H9 (cell line): ENCODE data around the gene OXTR. TPM values are rescaled to one million over a fixed set of nuclear protein-coding genes. Genes with fewer than 3 reads are reported as not detected.

Experiments
- DNase-seq: peaks from one replicate; pipeline ENCODE4 v3.0.0-alpha.2; 2017
- H2AFZ ChIP-seq: one replicate; pipeline ENCODE4 v1.6.1; 2013; ENCODE audit warnings: mild to moderate bottlenecking, low read length, control low read depth, moderate library complexity
- H2AK5ac ChIP-seq: 2 replicates; pipeline ENCODE4 v1.6.1; 2013; ENCODE audit warnings: low read length, control low read depth, mixed read lengths; ENCODE audit not compliant: insufficient read length
- H2BK120ac ChIP-seq: one replicate; pipeline ENCODE4 v1.6.1; 2013; ENCODE audit warnings: low read depth, mild to moderate bottlenecking, low read length, control low read depth, inconsistent platforms; ENCODE audit not compliant: poor library complexity, severe bottlenecking
- H2BK12ac ChIP-seq: 2 replicates; pipeline ENCODE4 v1.6.1; 2013; ENCODE audit warnings: low read length, control low read depth, mixed read lengths, low read depth; ENCODE audit not compliant: insufficient read length
- H2BK15ac ChIP-seq: 2 replicates; pipeline ENCODE4 v1.6.1; 2013; ENCODE audit warnings: low read depth, low read length, control low read depth
- H2BK20ac ChIP-seq: one replicate; pipeline ENCODE4 v1.6.1; 2013; ENCODE audit warnings: low read depth, mild to moderate bottlenecking, low read length, control low read depth, inconsistent platforms; ENCODE audit not compliant: poor library complexity, severe bottlenecking
- H2BK5ac ChIP-seq: 2 replicates; pipeline ENCODE4 v1.6.1; 2013; ENCODE audit warnings: low read length, control low read depth, mixed read lengths; ENCODE audit not compliant: insufficient read length
- H3K14ac ChIP-seq: 2 replicates; pipeline ENCODE4 v1.6.1; 2013; ENCODE audit warnings: low read length, control low read depth; ENCODE audit not compliant: insufficient read depth
- H3K18ac ChIP-seq: 2 replicates; pipeline ENCODE4 v1.6.1; 2013; ENCODE audit warnings: low read depth, mild to moderate bottlenecking, mixed read lengths, low read length, control low read depth; ENCODE audit not compliant: insufficient read length
- H3K23ac ChIP-seq: 2 replicates; pipeline ENCODE4 v1.6.1; 2013; ENCODE audit warnings: low read length, control low read depth, mixed read lengths, low read depth; ENCODE audit not compliant: insufficient read length
- H3K23me2 ChIP-seq: 2 replicates; pipeline ENCODE4 v1.6.1; 2013; ENCODE audit warnings: low read depth, mild to moderate bottlenecking, mixed read lengths, low read length, control low read depth; ENCODE audit not compliant: insufficient read length, poor library complexity, severe bottlenecking
- H3K27ac ChIP-seq: 2 replicates; pipeline ENCODE4 v1.5.1; 2013; ENCODE audit warnings: low read length, control low read depth, mixed read lengths, low read depth; ENCODE audit not compliant: insufficient read length
- H3K27me3 ChIP-seq: 2 replicates; pipeline ENCODE4 v1.6.1; 2013; ENCODE audit warnings: low read length, control low read depth, inconsistent platforms; ENCODE audit not compliant: insufficient read depth
- H3K4ac ChIP-seq: 2 replicates; pipeline ENCODE4 v1.6.1; 2013; ENCODE audit warnings: low read depth, mild to moderate bottlenecking, control low read depth, inconsistent platforms, low read length, moderate library complexity
- H3K4me1 ChIP-seq: 2 replicates; pipeline ENCODE4 v1.6.1; 2013; ENCODE audit warnings: low read length, control low read depth, inconsistent platforms; ENCODE audit not compliant: insufficient read depth
- H3K4me2 ChIP-seq: 2 replicates; pipeline ENCODE4 v1.6.1; 2013; ENCODE audit warnings: low read length, control low read depth, mixed read lengths; ENCODE audit not compliant: insufficient read length, insufficient read depth
- H3K56ac ChIP-seq: 2 replicates; pipeline ENCODE4 v1.6.1; 2013; ENCODE audit warnings: low read depth, mild to moderate bottlenecking, mixed read lengths, low read length, control low read depth; ENCODE audit not compliant: insufficient read length
- H3K79me1 ChIP-seq: 2 replicates; pipeline ENCODE4 v1.6.1; 2013; ENCODE audit warnings: low read depth, mild to moderate bottlenecking, moderate library complexity, low read length, control low read depth, inconsistent platforms; ENCODE audit not compliant: insufficient read depth, poor library complexity, severe bottlenecking
- H3K79me2 ChIP-seq: 2 replicates; pipeline ENCODE4 v1.6.1; 2013; ENCODE audit warnings: low read length, control low read depth, inconsistent platforms; ENCODE audit not compliant: insufficient read depth
- H3K9ac ChIP-seq: 2 replicates; pipeline ENCODE4 v1.6.1; 2013; ENCODE audit warnings: low read length, control low read depth, mixed read lengths; ENCODE audit not compliant: insufficient read length; ENCODE audit errors: extremely low read depth
- H3K9me3 ChIP-seq: one replicate; pipeline ENCODE4 v1.6.1; 2013; ENCODE audit warnings: low read depth, low read length, inconsistent platforms; ENCODE audit not compliant: control insufficient read depth
- H3T11ph ChIP-seq: one replicate; pipeline ENCODE4 v1.6.1; 2013; ENCODE audit warnings: mild to moderate bottlenecking, low read length, control low read depth, inconsistent platforms
- H4K20me1 ChIP-seq: one replicate; pipeline ENCODE4 v1.6.1; 2013; ENCODE audit not compliant: control insufficient read depth, insufficient read length, insufficient read depth
- H4K5ac ChIP-seq: 2 replicates; pipeline ENCODE4 v1.6.1; 2013; ENCODE audit warnings: low read depth, mild to moderate bottlenecking, mixed read lengths, low read length, control low read depth; ENCODE audit not compliant: insufficient read length
- H4K8ac ChIP-seq: replicated peaks from 2 replicates; pipeline ENCODE4 v1.6.1; 2013; ENCODE audit warnings: low read length, control low read depth, mixed read lengths, low read depth; ENCODE audit not compliant: insufficient read length
- H4K91ac ChIP-seq: 2 replicates; pipeline ENCODE4 v1.6.1; 2013; ENCODE audit warnings: low read depth, mild to moderate bottlenecking, moderate library complexity, mixed read lengths, low read length, control low read depth; ENCODE audit not compliant: insufficient read length
- H3K27ac Mint-ChIP-seq, 3 experiments: 2 replicates in 2 of 3; 3 replicates in 1 of 3; pipeline ENCODE4 v1.8.0; 2020 to 2021; ENCODE audit warnings: mixed read lengths in 3 of 3, mild to moderate bottlenecking in 1 of 3, moderate library complexity in 1 of 3
- H3K27me3 Mint-ChIP-seq: 2 replicates; pipeline ENCODE4 v1.8.0; 2021; ENCODE audit warnings: low read depth, mild to moderate bottlenecking, moderate library complexity, mixed read lengths
- H3K36me3 Mint-ChIP-seq, 3 experiments: 2 replicates in 2 of 3; 3 replicates in 1 of 3; pipeline ENCODE4 v1.8.0; 2020 to 2021; ENCODE audit warnings: low read depth in 3 of 3, mixed read lengths in 3 of 3; ENCODE audit not compliant: insufficient read depth in 1 of 3
- H3K4me1 Mint-ChIP-seq, 2 experiments: 2 replicates each; pipeline ENCODE4 v1.8.0; 2020; ENCODE audit warnings: mixed read lengths in 2 of 2
- H3K4me3 Mint-ChIP-seq, 2 experiments: 2 replicates in 1 of 2; 3 replicates in 1 of 2; pipeline ENCODE4 v1.8.0; 2020 to 2021; ENCODE audit warnings: mild to moderate bottlenecking in 2 of 2, mixed read lengths in 2 of 2, moderate library complexity in 1 of 2
- H3K9me3 Mint-ChIP-seq, 2 experiments: 2 replicates in 1 of 2; 3 replicates in 1 of 2; pipeline ENCODE4 v1.8.0; 2020; ENCODE audit warnings: mild to moderate bottlenecking in 2 of 2, mixed read lengths in 2 of 2, moderate library complexity in 1 of 2
- CTCF ChIP-seq: fragments of 200-600 bp; sonication (generic); conservative IDR thresholded peaks from 3 replicates; pipeline ENCODE4 v1.8.0; 2021; ENCODE audit warnings: antibody characterized with exemption, mild to moderate bottlenecking
- WGBS: extraction: QIAGEN DNeasy Blood & Tissue Kit; methylation state at CpG from one replicate; pipeline ENCODE4 v1.1.7; 2013; ENCODE audit warnings: missing lambda C conversion rate, low lambda C conversion rate, mixed read lengths; ENCODE audit not compliant: insufficient read length; ENCODE audit errors: extremely low coverage; 5-methylcytosine and 5-hydroxymethylcytosine counted together
- total RNA-seq: library from RNA; stranded (reverse); gene quantifications from 2 replicates; pipeline ENCODE4 v1.2.1, GENCODE V29; 2021

The OXTR gene
- total RNA-seq, 1 experiment from 2014 or later: 1.7 TPM

GRCh38 chr3:8743911-8744310 is 25.5 kb downstream of the OXTR start:
- Histone ChIP-seq H3K18ac (no peak overlapping the region), H2BK120ac (no peak overlapping the region), H2BK12ac (no peak overlapping the region), H3K23ac (no peak overlapping the region), H3K14ac (no peak overlapping the region), H2BK20ac (no peak overlapping the region), H2BK5ac (no peak overlapping the region), H3K79me2 (no peaks in the 10 kb centered on the region), H3K4me1 (peaks cover 12% of the 10 kb centered on the region; the same call in 1 of the 2 replicates), H3K27me3 (no peaks in the 10 kb centered on the region), H3K4me2 (no peak overlapping the region), H3K4ac (no peak overlapping the region), H3K23me2 (peaks cover 3% of the 10 kb centered on the region), H3K9me3 (no peaks in the 10 kb centered on the region), H4K91ac (no peak overlapping the region), H3K79me1 (no peaks in the 10 kb centered on the region), H4K8ac (no peak overlapping the region), H2BK15ac (no peak overlapping the region), H3T11ph (no peak overlapping the region), H3K27ac (no peak overlapping the region), H4K5ac (no peak overlapping the region), H3K56ac (no peak overlapping the region), H2AK5ac (no peak overlapping the region), H4K20me1 (no peaks in the 10 kb centered on the region), H3K9ac (no peak overlapping the region), H2AFZ (no peak overlapping the region)
- no peak for DNase-seq
- Mint-ChIP-seq H3K9me3 (no peaks in the 10 kb centered on the region; a peak in 1 of 5 replicates), H3K4me1 (peaks cover 37 to 41% of the 10 kb centered on the region in 2 experiments), H3K4me3 (no peak overlapping the region), H3K27me3 (peaks cover 27% of the 10 kb centered on the region), H3K27ac (no peak overlapping the region), H3K36me3 (no peaks in the 10 kb centered on the region)
- WGBS: no CpG with 5 or more reads among the region's 3 CpGs
- TF ChIP-seq CTCF: no peak
